HG02642 (cell line): ENCODE results near the gene SH3PXD2A.
"Not testable (repeated sequence)": the region's sequence is repeated elsewhere in the genome, so short reads cannot be mapped to it uniquely, and the experiment has no call there.

ENCODE experiments used
- ATAC-seq: cut with Tn5 transposase; IDR thresholded peaks from one replicate; pipeline ENCODE4 v1.9.1; 2021; ENCODE audit warnings: mild to moderate bottlenecking; ENCODE audit not compliant: unreplicated experiment, poor library complexity

SH3PXD2A gene

GRCh38 chr10:103731609-103732270, 123.6 kb downstream of the SH3PXD2A start:
- ATAC-seq: no peak

GRCh38 chr10:103731026-103731425, 124.3 kb downstream of the SH3PXD2A start:
- ATAC-seq: not testable (repeated sequence)

GRCh38 chr10:103729851-103730250, 125.5 kb downstream of the SH3PXD2A start:
- no peak for ATAC-seq

GRCh38 chr10:103727991-103728689, 127.2 kb downstream of the SH3PXD2A start:
- ATAC-seq: no peak

GRCh38 chr10:103727546-103727963, 127.8 kb downstream of the SH3PXD2A start:
- no peak for ATAC-seq

GRCh38 chr10:103726637-103727036, 128.7 kb downstream of the SH3PXD2A start:
- ATAC-seq: no peak

GRCh38 chr10:103725242-103725641, 130.1 kb downstream of the SH3PXD2A start:
- ATAC-seq: no peak

- ATAC-seq: no peak
These were observed 130.6 kb downstream of the SH3PXD2A start for GRCh38 chr10:103724771-103725170.

- no peak for ATAC-seq
These were observed 131.3 kb downstream of the SH3PXD2A start for GRCh38 chr10:103724074-103724473.

GRCh38 chr10:103723557-103723956, 131.8 kb downstream of the SH3PXD2A start:
- no peak for ATAC-seq

GRCh38 chr10:103722632-103723031, 132.7 kb downstream of the SH3PXD2A start:
- no peak for ATAC-seq

- ATAC-seq: no peak
These were observed 134.4 kb downstream of the SH3PXD2A start for GRCh38 chr10:103720964-103721335.

- ATAC-seq: no peak
These were observed 134.9 kb downstream of the SH3PXD2A start for GRCh38 chr10:103720328-103720963.

GRCh38 chr10:103719036-103719435, 136.3 kb downstream of the SH3PXD2A start:
- ATAC-seq: no peak

- no peak for ATAC-seq
These were observed 137.1 kb downstream of the SH3PXD2A start for GRCh38 chr10:103718247-103718620.

- no peak for ATAC-seq
These were observed 137.8 kb downstream of the SH3PXD2A start for GRCh38 chr10:103717341-103718246.

- ATAC-seq: no peak
These were observed 138.9 kb downstream of the SH3PXD2A start for GRCh38 chr10:103716206-103717160.

GRCh38 chr10:103715430-103715829, 139.9 kb downstream of the SH3PXD2A start:
- ATAC-seq: no peak

GRCh38 chr10:103714232-103714891, 141.0 kb downstream of the SH3PXD2A start:
- no peak for ATAC-seq
